BLaER1 treated with 17β-estradiol and CSF1 and Interleukin-3, amounts not matched to agents 10 nM and 100 nM (cell line): ENCODE data around the gene ANKFN1.
"Not testable (repeated sequence)": the region's sequence is repeated elsewhere in the genome, so short reads cannot be mapped to it uniquely, and the experiment has no call there.

Source experiments
- H3K27ac ChIP-seq, 11 experiments: shearing (Covaris generic); formaldehyde crosslinking; 2 replicates each; pipeline ENCODE4 v1.8.1; 2022
- H3K27me3 ChIP-seq, 11 experiments: shearing (Covaris generic); formaldehyde crosslinking; 2 replicates each; pipeline ENCODE4 v1.8.1; 2022
- H3K36me3 ChIP-seq, 11 experiments: shearing (Covaris generic); formaldehyde crosslinking; 2 replicates each; pipeline ENCODE4 v1.8.1; 2022
- H3K4me1 ChIP-seq, 10 experiments: shearing (Covaris generic); formaldehyde crosslinking; 2 replicates each; pipeline ENCODE4 v1.8.1; 2022
- H3K4me2 ChIP-seq, 11 experiments: shearing (Covaris generic); formaldehyde crosslinking; 2 replicates each; pipeline ENCODE4 v1.8.1; 2022
- H3K4me3 ChIP-seq, 10 experiments: shearing (Covaris generic); formaldehyde crosslinking; 2 replicates each; pipeline ENCODE4 v1.8.1; 2022
- H3K9ac ChIP-seq, 11 experiments: shearing (Covaris generic); formaldehyde crosslinking; 2 replicates each; pipeline ENCODE4 v1.8.1; 2022
- H3K9me3 ChIP-seq, 11 experiments: shearing (Covaris generic); formaldehyde crosslinking; replicated peaks in 1 of 11; 2 replicates each; pipeline ENCODE4 v1.8.1; 2022
- H4K20me1 ChIP-seq, 11 experiments: shearing (Covaris generic); formaldehyde crosslinking; 2 replicates each; pipeline ENCODE4 v1.8.1; 2022
- Cebpa-rat ChIP-seq, 11 experiments: shearing (Covaris generic); IDR thresholded peaks; 2 replicates each; pipeline ENCODE4 v1.8.1; 2022

The ANKFN1 gene

GRCh38 chr17:56257075-56257474, 103.8 kb downstream of the ANKFN1 start:
- Histone ChIP-seq H3K4me1 (no peaks in the 10 kb centered on the region), H3K4me2 (no peak overlapping the region), H3K9ac (no peak overlapping the region), H3K27ac (no peak overlapping the region), H3K9me3 (no peaks in the 10 kb centered on the region), H3K36me3 (no peaks in the 10 kb centered on the region), H3K27me3 (no peaks in the 10 kb centered on the region), H3K4me3 (no peak overlapping the region), H4K20me1 (no peaks in the 10 kb centered on the region)
- TF ChIP-seq Cebpa-rat (IDR thresholded peaks at IDR 0.05): no peak

- H3K4me2 ChIP-seq: no peak overlapping the region
- no peak overlapping the region for H3K9ac ChIP-seq
- TF ChIP-seq Cebpa-rat (IDR thresholded peaks at IDR 0.05): no peak
- H3K4me3 ChIP-seq: no peak overlapping the region
- H3K9me3 ChIP-seq: no peaks in the 10 kb centered on the region
- no peaks in the 10 kb centered on the region for H3K36me3 ChIP-seq
- no peaks in the 10 kb centered on the region for H3K4me1 ChIP-seq
- no peaks in the 10 kb centered on the region for H3K27me3 ChIP-seq
- H4K20me1 ChIP-seq: no peaks in the 10 kb centered on the region
- H3K27ac ChIP-seq: no peak overlapping the region
Observed at GRCh38 chr17:56260376-56261002, 107.2 kb downstream of the ANKFN1 start.

- Histone ChIP-seq H3K9me3 (no peaks in the 10 kb centered on the region), H3K27me3 (no peaks in the 10 kb centered on the region), H3K4me2 (no peak overlapping the region), H3K4me1 (no peaks in the 10 kb centered on the region), H3K36me3 (no peaks in the 10 kb centered on the region), H3K27ac (no peak overlapping the region), H3K9ac (no peak overlapping the region), H3K4me3 (no peak overlapping the region), H4K20me1 (no peaks in the 10 kb centered on the region)
- no peak for TF ChIP-seq Cebpa-rat (IDR thresholded peaks at IDR 0.05)
Observed at GRCh38 chr17:56262803-56263202, 109.5 kb downstream of the ANKFN1 start.

- no peaks in the 10 kb centered on the region for H3K4me1 ChIP-seq
- H3K27me3 ChIP-seq: no peaks in the 10 kb centered on the region
- no peak overlapping the region for H3K4me2 ChIP-seq
- H3K4me3 ChIP-seq: no peak overlapping the region
- no peaks in the 10 kb centered on the region for H3K36me3 ChIP-seq
- H3K27ac ChIP-seq: no peak overlapping the region
- no peak for TF ChIP-seq Cebpa-rat (IDR thresholded peaks at IDR 0.05)
- no peak overlapping the region for H3K9ac ChIP-seq
- no peaks in the 10 kb centered on the region for H4K20me1 ChIP-seq
- H3K9me3 ChIP-seq: 0 out of 22 replicates have a peak, but pooled peaks cover 0 to 5% (median 0%) of the 10 kb centered on the region in 11 experiments
Observed at GRCh38 chr17:56269556-56270389, 116.5 kb downstream of the ANKFN1 start.

GRCh38 chr17:56274491-56274890, 121.2 kb downstream of the ANKFN1 start:
- TF ChIP-seq Cebpa-rat (IDR thresholded peaks at IDR 0.05): no peak
- Histone ChIP-seq H3K36me3 (no peaks in the 10 kb centered on the region), H3K4me3 (no peak overlapping the region), H4K20me1 (no peaks in the 10 kb centered on the region), H3K4me2 (no peak overlapping the region), H3K9ac (no peak overlapping the region), H3K27ac (no peak overlapping the region), H3K27me3 (no peaks in the 10 kb centered on the region), H3K4me1 (no peaks in the 10 kb centered on the region), H3K9me3 (0 out of 22 replicates have a peak, but pooled peaks cover 0 to 6% (median 0%) of the 10 kb centered on the region in 11 experiments)

- no peak overlapping the region for H3K4me2 ChIP-seq
- no peak for TF ChIP-seq Cebpa-rat (IDR thresholded peaks at IDR 0.05)
Observed at GRCh38 chr17:56284482-56284881, 131.2 kb downstream of the ANKFN1 start.

GRCh38 chr17:56288786-56289185, 135.5 kb downstream of the ANKFN1 start:
- not testable (repeated sequence) for H3K9ac ChIP-seq, H3K4me3 ChIP-seq, H3K4me2 ChIP-seq, H3K36me3 ChIP-seq, H3K27ac ChIP-seq, H3K27me3 ChIP-seq, H3K9me3 ChIP-seq, H4K20me1 ChIP-seq
- H3K4me1 ChIP-seq: peaks cover 0 to 11% (median 7%) of the 10 kb centered on the region in 10 experiments; a peak in 12 of 20 replicates

More at GRCh38 chr17:56284482-56284881, 131.2 kb downstream of the ANKFN1 start:
- Histone ChIP-seq H3K4me1 (no peaks in the 10 kb centered on the region), H3K27me3 (no peaks in the 10 kb centered on the region), H3K27ac (no peak overlapping the region), H3K9me3 (peaks cover 0 to 4% (median 0%) of the 10 kb centered on the region in 11 experiments; a peak in 1 of 22 replicates), H4K20me1 (no peaks in the 10 kb centered on the region), H3K9ac (no peak overlapping the region), H3K36me3 (no peaks in the 10 kb centered on the region), H3K4me3 (no peak overlapping the region)

GRCh38 chr17:56289321-56289720, 136.0 kb downstream of the ANKFN1 start:
- H4K20me1 ChIP-seq: no peaks in the 10 kb centered on the region
- no peak overlapping the region for H3K27ac ChIP-seq
- TF ChIP-seq Cebpa-rat (IDR thresholded peaks at IDR 0.05): no peak
- H3K27me3 ChIP-seq: no peaks in the 10 kb centered on the region
- H3K36me3 ChIP-seq: no peaks in the 10 kb centered on the region
- no peak overlapping the region for H3K4me3 ChIP-seq
- peaks cover 0 to 4% (median 0%) of the 10 kb centered on the region in 11 experiments; a peak in 1 of 22 replicates for H3K9me3 ChIP-seq
- no peak overlapping the region for H3K4me2 ChIP-seq
- peaks cover 0 to 11% (median 7%) of the 10 kb centered on the region in 10 experiments; a peak in 12 of 20 replicates for H3K4me1 ChIP-seq
- H3K9ac ChIP-seq: no peak overlapping the region

GRCh38 chr17:56290101-56290801, 137.0 kb downstream of the ANKFN1 start:
- H3K27me3 ChIP-seq: no peaks in the 10 kb centered on the region
- H3K27ac ChIP-seq: no peak overlapping the region
- no peak overlapping the region for H3K9ac ChIP-seq
- peaks cover 0 to 11% (median 7%) of the 10 kb centered on the region in 10 experiments; a peak in 12 of 20 replicates for H3K4me1 ChIP-seq
- H3K4me2 ChIP-seq: peak overlapping the region; percentile 22 to 73 (median 34); a peak in 14 of 22 replicates
- no peak for TF ChIP-seq Cebpa-rat (IDR thresholded peaks at IDR 0.05)
- peaks cover 0 to 4% (median 0%) of the 10 kb centered on the region in 11 experiments; a peak in 1 of 22 replicates for H3K9me3 ChIP-seq
- H3K36me3 ChIP-seq: no peaks in the 10 kb centered on the region
- no peak overlapping the region for H3K4me3 ChIP-seq
- H4K20me1 ChIP-seq: no peaks in the 10 kb centered on the region
